WTC11 (cell line): ENCODE measurements around the gene WNT16. TPM values are rescaled to one million over a fixed set of nuclear protein-coding genes. Genes with fewer than 3 reads are reported as not detected.

Experiments
- ATAC-seq: fragments of 200-7000 bp; cut with Tn5 transposase; 2 replicates; pipeline ENCODE4 v1.10.0; 2021; ENCODE audit warnings: mild to moderate bottlenecking, moderate library complexity
- CTCF ChIA-PET: fragments of 300-600 bp; sonication (Branson Sonifier 250); formaldehyde crosslinking; loops from one replicate; lab custom pipeline; 2021; ENCODE audit warnings: antibody characterized with exemption; lab: Charles Lee
- POLR2A ChIA-PET: fragments of 350-600 bp; sonication (Branson Sonifier 250); formaldehyde crosslinking; loops from one replicate; lab custom pipeline; 2021; ENCODE audit warnings: antibody characterized with exemption; lab: Charles Lee
- DNase-seq: peaks from one replicate; pipeline ENCODE4 v3.0.0; 2021; ENCODE audit warnings: low spot score
- H3K27ac Mint-ChIP-seq: 2 replicates; pipeline ENCODE4 v1.8.0; 2021; ENCODE audit warnings: mixed read lengths
- H3K27me3 Mint-ChIP-seq: 2 replicates; pipeline ENCODE4 v1.8.0; 2021; ENCODE audit warnings: low read depth, mild to moderate bottlenecking, moderate library complexity, mixed read lengths
- H3K36me3 Mint-ChIP-seq: 2 replicates; pipeline ENCODE4 v1.8.0; 2021; ENCODE audit warnings: mixed read lengths
- H3K4me1 Mint-ChIP-seq: 2 replicates; pipeline ENCODE4 v1.8.0; 2022; ENCODE audit warnings: mixed read lengths
- H3K4me3 Mint-ChIP-seq: 2 replicates; pipeline ENCODE4 v1.8.0; 2021; ENCODE audit warnings: mild to moderate bottlenecking, moderate library complexity, mixed read lengths
- H3K9me3 Mint-ChIP-seq: 2 replicates; pipeline ENCODE4 v1.8.0; 2021; ENCODE audit warnings: mixed read lengths
- ELF4 ChIP-seq: sonication (generic); formaldehyde crosslinking; IDR thresholded peaks from 2 replicates; pipeline ENCODE4 v1.8.1; 2022; ENCODE audit warnings: low read depth, mild to moderate bottlenecking, moderate library complexity, missing genetic modification reagents
- GABPB1 ChIP-seq: sonication (generic); formaldehyde crosslinking; IDR thresholded peaks from 2 replicates; pipeline ENCODE4 v1.8.1; 2023; ENCODE audit warnings: mild to moderate bottlenecking, missing genetic modification reagents
- HMGA2 ChIP-seq: fragments of 250-450 bp; sonication (Bioruptor Pico); IDR thresholded peaks from 2 replicates; pipeline ENCODE4 v1.4.0; 2021; ENCODE audit warnings: mild to moderate bottlenecking, moderate library complexity
- IRF2 ChIP-seq: sonication (generic); formaldehyde crosslinking; IDR thresholded peaks from 2 replicates; pipeline ENCODE4 v1.8.0; 2022; ENCODE audit warnings: low read depth, missing genetic modification reagents, borderline replicate concordance
- JAZF1 ChIP-seq: fragments of 250-450 bp; sonication (Bioruptor Pico); IDR thresholded peaks from 2 replicates; pipeline ENCODE4 v1.9.0; 2021; ENCODE audit warnings: moderate library complexity, mild to moderate bottlenecking, inconsistent platforms
- MYBL2 ChIP-seq: sonication (generic); formaldehyde crosslinking; IDR thresholded peaks from 2 replicates; pipeline ENCODE4 v1.8.1; 2023; ENCODE audit warnings: mild to moderate bottlenecking, moderate library complexity, missing genetic modification reagents
- NFE2L1 ChIP-seq: sonication (generic); formaldehyde crosslinking; IDR thresholded peaks from 2 replicates; pipeline ENCODE4 v1.8.1; 2023; ENCODE audit warnings: missing genetic modification reagents
- NR3C1 ChIP-seq: sonication (generic); formaldehyde crosslinking; conservative IDR thresholded peaks from 2 replicates; pipeline ENCODE4 v1.8.1; 2023; ENCODE audit warnings: low read depth, mild to moderate bottlenecking, missing genetic modification reagents
- PRRX2 ChIP-seq: fragments of 250-450 bp; sonication (Bioruptor Pico); IDR thresholded peaks from 2 replicates; pipeline ENCODE4 v1.8.0; 2021; ENCODE audit warnings: mild to moderate bottlenecking
- RORB ChIP-seq: fragments of 250-450 bp; sonication (Bioruptor Pico); IDR thresholded peaks from 2 replicates; pipeline ENCODE4 v1.9.0; 2021; ENCODE audit warnings: mild to moderate bottlenecking
- SMAD4 ChIP-seq: sonication (generic); formaldehyde crosslinking; IDR thresholded peaks from 2 replicates; pipeline ENCODE4 v1.8.0; 2022; ENCODE audit warnings: mild to moderate bottlenecking, missing genetic modification reagents
- TEAD1 ChIP-seq: sonication (generic); formaldehyde crosslinking; IDR thresholded peaks from 2 replicates; pipeline ENCODE4 v1.8.0; 2022; ENCODE audit warnings: mild to moderate bottlenecking, missing genetic modification reagents
- ZNF396 ChIP-seq: fragments of 250-450 bp; sonication (Bioruptor Pico); IDR thresholded peaks from 2 replicates; pipeline ENCODE4 v1.8.0; 2021; ENCODE audit warnings: mild to moderate bottlenecking, moderate library complexity, borderline replicate concordance
- ZNF416 ChIP-seq: fragments of 250-450 bp; sonication (Bioruptor Pico); IDR thresholded peaks from 2 replicates; pipeline ENCODE4 v1.9.0; 2021; ENCODE audit warnings: mild to moderate bottlenecking, inconsistent platforms
- total RNA-seq: library from RNA; stranded (reverse); gene quantifications from 3 replicates; pipeline ENCODE4 v1.2.3, GENCODE V29; 2021
- TF ChIP-seq, protein P1 (sequence below): fragments of 250-450 bp; sonication (Bioruptor Pico); IDR thresholded peaks from 2 replicates; pipeline ENCODE4 v1.9.0; 2021; ENCODE audit warnings: mild to moderate bottlenecking
- TF ChIP-seq, protein P2 (sequence below): sonication (generic); formaldehyde crosslinking; IDR thresholded peaks from 2 replicates; pipeline ENCODE4 v1.8.1; 2023; ENCODE audit warnings: mild to moderate bottlenecking, missing genetic modification reagents
- TF ChIP-seq, protein P3 (sequence below): fragments of 250-450 bp; sonication (Bioruptor Pico); IDR thresholded peaks from 2 replicates; pipeline ENCODE4 v1.9.0; 2021; ENCODE audit warnings: mild to moderate bottlenecking
- TF ChIP-seq, protein P4 (sequence below): sonication (generic); formaldehyde crosslinking; IDR thresholded peaks from 2 replicates; pipeline ENCODE4 v1.8.1; 2023; ENCODE audit warnings: mild to moderate bottlenecking, missing genetic modification reagents, borderline replicate concordance
- TF ChIP-seq, protein P5 (sequence below): sonication (generic); formaldehyde crosslinking; conservative IDR thresholded peaks from 2 replicates; pipeline ENCODE4 v1.8.1; 2022; ENCODE audit warnings: mild to moderate bottlenecking, missing genetic modification reagents
- TF ChIP-seq, protein P6 (sequence below): sonication (generic); formaldehyde crosslinking; IDR thresholded peaks from 2 replicates; pipeline ENCODE4 v1.8.1; 2023; ENCODE audit warnings: mild to moderate bottlenecking, missing genetic modification reagents, moderate library complexity
- TF ChIP-seq, protein P7 (sequence below): sonication (generic); formaldehyde crosslinking; IDR thresholded peaks from 2 replicates; pipeline ENCODE4 v1.8.1; 2023; ENCODE audit warnings: mild to moderate bottlenecking, missing genetic modification reagents, moderate library complexity

WNT16 gene
- total RNA-seq, 1 experiment from 2014 or later, result 0.33 TPM

DNA sequence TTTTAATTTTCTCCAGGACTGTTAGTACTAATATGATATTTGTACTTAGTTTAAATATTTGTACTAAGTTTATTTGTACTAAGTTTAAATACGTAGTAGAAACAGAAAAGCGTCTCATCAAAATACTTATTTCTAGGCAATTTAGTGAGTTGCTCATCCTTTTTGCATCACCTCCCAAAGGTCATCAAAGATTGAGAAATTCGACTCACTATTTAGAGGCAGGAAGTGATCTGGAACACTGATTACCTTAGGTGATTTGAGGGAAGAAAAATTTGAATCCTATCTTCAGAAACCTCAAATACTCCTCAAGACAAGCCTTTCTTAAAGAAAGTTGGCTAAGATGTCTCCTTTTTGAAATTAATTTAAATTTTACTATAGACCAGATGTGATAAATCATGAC, 14.5 kb downstream of the WNT16 start:
- no peaks in the 10 kb centered on the region for H3K4me1 Mint-ChIP-seq
- ATAC-seq (no peak), DNase-seq (no peak)
- H3K4me3 Mint-ChIP-seq, result no peak overlapping the region
- CTCF ChIA-PET, result no interaction called here
- TF ChIP-seq HMGA2 (CRISPR knock-in tag) (no peak), TEAD1 (CRISPR knock-in tag) (no peak), ZNF416 (CRISPR knock-in tag) (no peak), NR3C1 (CRISPR knock-in tag) (no peak), GABPB1 (CRISPR knock-in tag) (no peak), MYBL2 (no peak), RORB (CRISPR knock-in tag) (no peak), SMAD4 (CRISPR knock-in tag) (no peak), ZNF396 (no peak), IRF2 (CRISPR knock-in tag) (no peak), ELF4 (CRISPR knock-in tag) (no peak)
- TF ChIP-seq, protein P1, sequence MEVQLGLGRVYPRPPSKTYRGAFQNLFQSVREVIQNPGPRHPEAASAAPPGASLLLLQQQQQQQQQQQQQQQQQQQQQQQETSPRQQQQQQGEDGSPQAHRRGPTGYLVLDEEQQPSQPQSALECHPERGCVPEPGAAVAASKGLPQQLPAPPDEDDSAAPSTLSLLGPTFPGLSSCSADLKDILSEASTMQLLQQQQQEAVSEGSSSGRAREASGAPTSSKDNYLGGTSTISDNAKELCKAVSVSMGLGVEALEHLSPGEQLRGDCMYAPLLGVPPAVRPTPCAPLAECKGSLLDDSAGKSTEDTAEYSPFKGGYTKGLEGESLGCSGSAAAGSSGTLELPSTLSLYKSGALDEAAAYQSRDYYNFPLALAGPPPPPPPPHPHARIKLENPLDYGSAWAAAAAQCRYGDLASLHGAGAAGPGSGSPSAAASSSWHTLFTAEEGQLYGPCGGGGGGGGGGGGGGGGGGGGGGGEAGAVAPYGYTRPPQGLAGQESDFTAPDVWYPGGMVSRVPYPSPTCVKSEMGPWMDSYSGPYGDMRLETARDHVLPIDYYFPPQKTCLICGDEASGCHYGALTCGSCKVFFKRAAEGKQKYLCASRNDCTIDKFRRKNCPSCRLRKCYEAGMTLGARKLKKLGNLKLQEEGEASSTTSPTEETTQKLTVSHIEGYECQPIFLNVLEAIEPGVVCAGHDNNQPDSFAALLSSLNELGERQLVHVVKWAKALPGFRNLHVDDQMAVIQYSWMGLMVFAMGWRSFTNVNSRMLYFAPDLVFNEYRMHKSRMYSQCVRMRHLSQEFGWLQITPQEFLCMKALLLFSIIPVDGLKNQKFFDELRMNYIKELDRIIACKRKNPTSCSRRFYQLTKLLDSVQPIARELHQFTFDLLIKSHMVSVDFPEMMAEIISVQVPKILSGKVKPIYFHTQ (CRISPR knock-in tag), result no peak
- TF ChIP-seq, protein P2, sequence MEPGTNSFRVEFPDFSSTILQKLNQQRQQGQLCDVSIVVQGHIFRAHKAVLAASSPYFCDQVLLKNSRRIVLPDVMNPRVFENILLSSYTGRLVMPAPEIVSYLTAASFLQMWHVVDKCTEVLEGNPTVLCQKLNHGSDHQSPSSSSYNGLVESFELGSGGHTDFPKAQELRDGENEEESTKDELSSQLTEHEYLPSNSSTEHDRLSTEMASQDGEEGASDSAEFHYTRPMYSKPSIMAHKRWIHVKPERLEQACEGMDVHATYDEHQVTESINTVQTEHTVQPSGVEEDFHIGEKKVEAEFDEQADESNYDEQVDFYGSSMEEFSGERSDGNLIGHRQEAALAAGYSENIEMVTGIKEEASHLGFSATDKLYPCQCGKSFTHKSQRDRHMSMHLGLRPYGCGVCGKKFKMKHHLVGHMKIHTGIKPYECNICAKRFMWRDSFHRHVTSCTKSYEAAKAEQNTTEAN (CRISPR knock-in tag), result no peak
- TF ChIP-seq, protein P3, sequence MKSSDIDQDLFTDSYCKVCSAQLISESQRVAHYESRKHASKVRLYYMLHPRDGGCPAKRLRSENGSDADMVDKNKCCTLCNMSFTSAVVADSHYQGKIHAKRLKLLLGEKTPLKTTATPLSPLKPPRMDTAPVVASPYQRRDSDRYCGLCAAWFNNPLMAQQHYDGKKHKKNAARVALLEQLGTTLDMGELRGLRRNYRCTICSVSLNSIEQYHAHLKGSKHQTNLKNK (CRISPR knock-in tag), result no peak
- TF ChIP-seq, protein P4, sequence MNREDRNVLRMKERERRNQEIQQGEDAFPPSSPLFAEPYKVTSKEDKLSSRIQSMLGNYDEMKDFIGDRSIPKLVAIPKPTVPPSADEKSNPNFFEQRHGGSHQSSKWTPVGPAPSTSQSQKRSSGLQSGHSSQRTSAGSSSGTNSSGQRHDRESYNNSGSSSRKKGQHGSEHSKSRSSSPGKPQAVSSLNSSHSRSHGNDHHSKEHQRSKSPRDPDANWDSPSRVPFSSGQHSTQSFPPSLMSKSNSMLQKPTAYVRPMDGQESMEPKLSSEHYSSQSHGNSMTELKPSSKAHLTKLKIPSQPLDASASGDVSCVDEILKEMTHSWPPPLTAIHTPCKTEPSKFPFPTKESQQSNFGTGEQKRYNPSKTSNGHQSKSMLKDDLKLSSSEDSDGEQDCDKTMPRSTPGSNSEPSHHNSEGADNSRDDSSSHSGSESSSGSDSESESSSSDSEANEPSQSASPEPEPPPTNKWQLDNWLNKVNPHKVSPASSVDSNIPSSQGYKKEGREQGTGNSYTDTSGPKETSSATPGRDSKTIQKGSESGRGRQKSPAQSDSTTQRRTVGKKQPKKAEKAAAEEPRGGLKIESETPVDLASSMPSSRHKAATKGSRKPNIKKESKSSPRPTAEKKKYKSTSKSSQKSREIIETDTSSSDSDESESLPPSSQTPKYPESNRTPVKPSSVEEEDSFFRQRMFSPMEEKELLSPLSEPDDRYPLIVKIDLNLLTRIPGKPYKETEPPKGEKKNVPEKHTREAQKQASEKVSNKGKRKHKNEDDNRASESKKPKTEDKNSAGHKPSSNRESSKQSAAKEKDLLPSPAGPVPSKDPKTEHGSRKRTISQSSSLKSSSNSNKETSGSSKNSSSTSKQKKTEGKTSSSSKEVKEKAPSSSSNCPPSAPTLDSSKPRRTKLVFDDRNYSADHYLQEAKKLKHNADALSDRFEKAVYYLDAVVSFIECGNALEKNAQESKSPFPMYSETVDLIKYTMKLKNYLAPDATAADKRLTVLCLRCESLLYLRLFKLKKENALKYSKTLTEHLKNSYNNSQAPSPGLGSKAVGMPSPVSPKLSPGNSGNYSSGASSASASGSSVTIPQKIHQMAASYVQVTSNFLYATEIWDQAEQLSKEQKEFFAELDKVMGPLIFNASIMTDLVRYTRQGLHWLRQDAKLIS (CRISPR knock-in tag), result no peak
- TF ChIP-seq, protein P5, sequence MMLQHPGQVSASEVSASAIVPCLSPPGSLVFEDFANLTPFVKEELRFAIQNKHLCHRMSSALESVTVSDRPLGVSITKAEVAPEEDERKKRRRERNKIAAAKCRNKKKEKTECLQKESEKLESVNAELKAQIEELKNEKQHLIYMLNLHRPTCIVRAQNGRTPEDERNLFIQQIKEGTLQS (CRISPR knock-in tag), result no peak
- TF ChIP-seq, protein P6, sequence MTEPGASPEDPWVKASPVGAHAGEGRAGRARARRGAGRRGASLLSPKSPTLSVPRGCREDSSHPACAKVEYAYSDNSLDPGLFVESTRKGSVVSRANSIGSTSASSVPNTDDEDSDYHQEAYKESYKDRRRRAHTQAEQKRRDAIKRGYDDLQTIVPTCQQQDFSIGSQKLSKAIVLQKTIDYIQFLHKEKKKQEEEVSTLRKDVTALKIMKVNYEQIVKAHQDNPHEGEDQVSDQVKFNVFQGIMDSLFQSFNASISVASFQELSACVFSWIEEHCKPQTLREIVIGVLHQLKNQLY (CRISPR knock-in tag), result no peak
- no peaks in the 10 kb centered on the region for H3K9me3 Mint-ChIP-seq
- H3K36me3 Mint-ChIP-seq, result peaks cover 11% of the 10 kb centered on the region; the same call in 1 of the 2 replicates
- H3K27me3 Mint-ChIP-seq, result no peaks in the 10 kb centered on the region
- POLR2A ChIA-PET, result no interaction called here
- H3K27ac Mint-ChIP-seq, result no peak overlapping the region

DNA sequence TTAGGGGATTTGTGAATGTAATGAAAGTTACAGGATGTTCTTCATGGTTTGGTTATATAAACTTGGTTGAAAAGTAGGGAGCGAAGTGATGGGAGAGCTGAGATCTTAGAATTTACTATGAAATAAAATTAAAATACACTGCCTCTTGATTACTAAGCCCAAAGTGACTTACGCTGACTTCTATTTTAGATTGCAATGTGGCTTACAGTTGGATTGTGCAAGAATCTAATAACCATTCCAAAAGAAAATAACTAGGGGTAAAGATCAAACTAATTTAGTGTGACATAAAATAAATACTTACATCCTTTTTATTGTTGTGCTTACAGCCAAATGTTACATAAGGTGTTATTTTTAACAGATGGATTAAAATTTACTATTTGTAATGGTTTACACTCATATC, 15.3 kb downstream of the WNT16 start:
- no peak overlapping the region for H3K4me3 Mint-ChIP-seq
- TF ChIP-seq, protein P7, sequence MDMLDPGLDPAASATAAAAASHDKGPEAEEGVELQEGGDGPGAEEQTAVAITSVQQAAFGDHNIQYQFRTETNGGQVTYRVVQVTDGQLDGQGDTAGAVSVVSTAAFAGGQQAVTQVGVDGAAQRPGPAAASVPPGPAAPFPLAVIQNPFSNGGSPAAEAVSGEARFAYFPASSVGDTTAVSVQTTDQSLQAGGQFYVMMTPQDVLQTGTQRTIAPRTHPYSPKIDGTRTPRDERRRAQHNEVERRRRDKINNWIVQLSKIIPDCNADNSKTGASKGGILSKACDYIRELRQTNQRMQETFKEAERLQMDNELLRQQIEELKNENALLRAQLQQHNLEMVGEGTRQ (CRISPR knock-in tag), result no peak
- TF ChIP-seq NFE2L1 (CRISPR knock-in tag) (no peak), JAZF1 (CRISPR knock-in tag) (no peak), PRRX2 (CRISPR knock-in tag) (no peak)
- no peak for DNase-seq
- no peaks in the 10 kb centered on the region for H3K4me1 Mint-ChIP-seq
- H3K9me3 Mint-ChIP-seq, result no peaks in the 10 kb centered on the region
- no peaks in the 10 kb centered on the region for H3K27me3 Mint-ChIP-seq
- ATAC-seq, result no peak
- no peak overlapping the region for H3K27ac Mint-ChIP-seq
- ChIA-PET CTCF (no interaction called here), POLR2A (no interaction called here)
- peaks cover 11% of the 10 kb centered on the region; the same call in 1 of the 2 replicates for H3K36me3 Mint-ChIP-seq
